PC-9 (cell line): ENCODE data around the gene PLCG2. TPM values are rescaled to one million over a fixed set of nuclear protein-coding genes. Genes with fewer than 3 reads are reported as not detected.

ENCODE experiments used
- BruUV-seq: library from RNA; stranded (reverse); fragments of 400-500 nt; replicated peaks from 2 replicates; lab custom pipeline; 2021; lab: Mats Ljungman, UMichigan
- CTCF ChIA-PET: fragments of 300-600 bp; sonication (Branson Sonifier 250); formaldehyde crosslinking; loops from one replicate; lab custom pipeline; 2022; ENCODE audit warnings: antibody characterized with exemption; lab: Charles Lee
- POLR2A ChIA-PET: fragments of 300-600 bp; sonication (Branson Sonifier 250); formaldehyde crosslinking; loops from one replicate; lab custom pipeline; 2022; ENCODE audit warnings: antibody characterized with exemption; ENCODE audit not compliant: unreplicated experiment; lab: Charles Lee
- DNase-seq, 2 experiments: peaks; one replicate each; pipeline versions ENCODE4 v3.0.0 to v3.0.0-alpha.2; 2015 to 2022; ENCODE audit warnings: mixed read lengths in 1 of 2
- H2AFZ ChIP-seq: fragments of 200-600 bp; sonication (generic); 2 replicates; pipeline ENCODE4 v1.8.1; 2017; ENCODE audit warnings: antibody characterized with exemption
- H3F3A ChIP-seq: fragments of 200-600 bp; sonication (generic); 2 replicates; pipeline ENCODE4 v1.8.1; 2017; ENCODE audit warnings: antibody characterized with exemption, mild to moderate bottlenecking, low read depth; ENCODE audit not compliant: insufficient read depth
- H3K27ac ChIP-seq: fragments of 200-600 bp; sonication (generic); 2 replicates; pipeline ENCODE4 v1.6.1; 2016; ENCODE audit warnings: mixed run types
- H3K27me3 ChIP-seq: fragments of 200-600 bp; sonication (generic); 2 replicates; pipeline ENCODE4 v1.6.1; 2016; ENCODE audit warnings: low read depth, mixed run types; ENCODE audit not compliant: insufficient read depth
- H3K36me3 ChIP-seq: fragments of 200-600 bp; sonication (generic); 2 replicates; pipeline ENCODE4 v1.6.1; 2016; ENCODE audit warnings: low read depth, mixed run types
- H3K4me1 ChIP-seq: fragments of 200-600 bp; sonication (generic); replicated peaks from 2 replicates; pipeline ENCODE4 v1.6.1; 2016; ENCODE audit warnings: mixed run types; ENCODE audit not compliant: insufficient read depth
- H3K4me2 ChIP-seq: fragments of 200-600 bp; sonication (generic); 2 replicates; pipeline ENCODE4 v1.6.1; 2017; ENCODE audit warnings: mixed run types
- H3K4me3 ChIP-seq: fragments of 200-600 bp; sonication (generic); 2 replicates; pipeline ENCODE4 v1.6.1; 2016; ENCODE audit warnings: mixed run types
- H3K79me2 ChIP-seq: fragments of 200-600 bp; sonication (generic); 2 replicates; pipeline ENCODE4 v1.6.1; 2017; ENCODE audit warnings: low read depth, mixed run types
- H3K9me2 ChIP-seq: fragments of 200-600 bp; sonication (generic); 2 replicates; pipeline ENCODE4 v1.8.1; 2017; ENCODE audit warnings: mild to moderate bottlenecking; ENCODE audit not compliant: insufficient read depth
- H3K9me3 ChIP-seq: fragments of 200-600 bp; sonication (generic); 2 replicates; pipeline ENCODE4 v1.8.1; 2016; ENCODE audit warnings: low read depth; ENCODE audit not compliant: insufficient read depth
- H4K20me1 ChIP-seq: fragments of 200-600 bp; sonication (generic); 2 replicates; pipeline ENCODE4 v1.8.1; 2017; ENCODE audit not compliant: insufficient read depth
- CTCF ChIP-seq: fragments of 200-600 bp; sonication (generic); conservative IDR thresholded peaks from 2 replicates; pipeline ENCODE4 v1.6.1; 2017; ENCODE audit warnings: mixed run types, antibody characterized with exemption, mild to moderate bottlenecking, moderate library complexity
- EZH2 ChIP-seq: fragments of 200-600 bp; sonication (generic); IDR thresholded peaks from 2 replicates; pipeline ENCODE4 v1.8.0; 2017; ENCODE audit warnings: antibody characterized with exemption, low read depth
- intact Hi-C: fragments of 100-400 bp; cut with micrococcal nuclease; formaldehyde crosslinking; loops from one replicate; pipeline ENCODE4 v1.10.0; 2022; ENCODE audit not compliant: unreplicated experiment
- total RNA-seq: library from RNA; stranded (reverse); gene quantifications from 2 replicates; pipeline ENCODE4 v1.2.3, GENCODE V29; 2021

PLCG2 gene
- total RNA-seq, 1 experiment from 2014 or later, result 10.8 TPM

- TF ChIP-seq EZH2, result no peak
- no peak for TF ChIP-seq CTCF
Observed at GRCh38 chr16:81810361-81810760, 31.3 kb downstream of the PLCG2 start.

GRCh38 chr16:81810894-81811538, 31.9 kb downstream of the PLCG2 start:
- CTCF ChIA-PET, result no interaction called here
- BruUV-seq, result no TSS peak
- intact Hi-C loops, result no loop called here

More at GRCh38 chr16:81810361-81810760, 31.3 kb downstream of the PLCG2 start:
- CTCF ChIA-PET, result no interaction called here
- no peaks in the 10 kb centered on the region for H3K4me1 ChIP-seq
- no peaks in the 10 kb centered on the region for H3F3A ChIP-seq
- BruUV-seq, result no TSS peak
- intact Hi-C loops, result no loop called here
- H2AFZ ChIP-seq, result no peak overlapping the region
- H3K4me3 ChIP-seq, result no peak overlapping the region
- H3K27ac ChIP-seq, result no peak overlapping the region
- no peaks in the 10 kb centered on the region for H3K9me3 ChIP-seq
- H3K36me3 ChIP-seq, result no peaks in the 10 kb centered on the region
- H3K9me2 ChIP-seq, result no peaks in the 10 kb centered on the region
- H3K27me3 ChIP-seq, result 0 out of 2 replicates have a peak, but pooled peaks cover 6% of the 10 kb centered on the region
- no peak for DNase-seq
- no peak overlapping the region for H3K4me2 ChIP-seq
- no peaks in the 10 kb centered on the region for H4K20me1 ChIP-seq
- no peaks in the 10 kb centered on the region for H3K79me2 ChIP-seq
- POLR2A ChIA-PET, result no interaction called here

GRCh38 chr16:81813648-81814047, 34.6 kb downstream of the PLCG2 start:
- TF ChIP-seq CTCF (no peak), EZH2 (no peak)
- no TSS peak for BruUV-seq
- intact Hi-C loops, result no loop called here
- no peak for DNase-seq
- Histone ChIP-seq H3K9me2 (no peaks in the 10 kb centered on the region), H2AFZ (no peak overlapping the region), H3K4me2 (no peak overlapping the region), H3K27ac (no peak overlapping the region), H3K27me3 (0 out of 2 replicates have a peak, but pooled peaks cover 6% of the 10 kb centered on the region), H3K4me3 (no peak overlapping the region), H3F3A (no peaks in the 10 kb centered on the region), H3K36me3 (no peaks in the 10 kb centered on the region), H3K79me2 (no peaks in the 10 kb centered on the region), H3K4me1 (no peaks in the 10 kb centered on the region), H3K9me3 (no peaks in the 10 kb centered on the region), H4K20me1 (no peaks in the 10 kb centered on the region)
- CTCF ChIA-PET, result no interaction called here
- POLR2A ChIA-PET, result no interaction called here

More at GRCh38 chr16:81810894-81811538, 31.9 kb downstream of the PLCG2 start:
- Histone ChIP-seq H2AFZ (no peak overlapping the region), H3K27me3 (0 out of 2 replicates have a peak, but pooled peaks cover 6% of the 10 kb centered on the region), H3K4me3 (no peak overlapping the region), H3K4me2 (no peak overlapping the region), H3K79me2 (no peaks in the 10 kb centered on the region), H4K20me1 (no peaks in the 10 kb centered on the region), H3K9me2 (no peaks in the 10 kb centered on the region), H3K27ac (no peak overlapping the region), H3K9me3 (no peaks in the 10 kb centered on the region), H3K4me1 (no peaks in the 10 kb centered on the region), H3K36me3 (no peaks in the 10 kb centered on the region), H3F3A (no peaks in the 10 kb centered on the region)
- POLR2A ChIA-PET, result no interaction called here
- no peak for TF ChIP-seq EZH2
- no peak for TF ChIP-seq CTCF
- DNase-seq, result no peak
